HG03469 (cell line): ENCODE measurements around the gene FGF8.

Source experiments
- ATAC-seq: cut with Tn5 transposase; IDR thresholded peaks from one replicate; pipeline ENCODE4 v1.9.1; 2021; ENCODE audit warnings: mild to moderate bottlenecking, moderate library complexity, moderate number of reproducible peaks; ENCODE audit not compliant: unreplicated experiment

FGF8 gene

GRCh38 chr10:101744267-101744666 is 31.6 kb downstream of the FGF8 start:
- ATAC-seq: no peak

GRCh38 chr10:101741938-101742337 is 34.0 kb downstream of the FGF8 start:
- no peak for ATAC-seq

DNA sequence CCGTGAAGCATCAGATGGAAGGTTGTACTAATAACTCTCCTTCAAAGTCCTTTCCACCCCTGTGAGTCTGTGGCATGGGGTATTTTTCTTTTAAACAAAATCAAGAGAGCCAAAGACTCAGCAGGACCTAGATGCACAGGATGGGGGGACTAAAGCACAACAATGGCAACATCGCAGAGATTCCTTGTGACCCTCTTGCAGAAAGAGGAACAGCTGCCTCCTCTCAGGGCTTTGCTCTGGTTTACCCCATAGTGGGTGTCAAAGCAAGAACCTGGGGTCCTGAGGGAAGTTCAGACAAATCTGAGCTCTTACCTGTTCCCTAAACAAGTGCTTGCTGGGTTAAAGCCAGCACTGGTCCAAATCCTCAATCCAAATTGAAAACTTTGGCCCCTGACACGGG is 39.2 kb downstream of the FGF8 start:
- no peak for ATAC-seq

DNA sequence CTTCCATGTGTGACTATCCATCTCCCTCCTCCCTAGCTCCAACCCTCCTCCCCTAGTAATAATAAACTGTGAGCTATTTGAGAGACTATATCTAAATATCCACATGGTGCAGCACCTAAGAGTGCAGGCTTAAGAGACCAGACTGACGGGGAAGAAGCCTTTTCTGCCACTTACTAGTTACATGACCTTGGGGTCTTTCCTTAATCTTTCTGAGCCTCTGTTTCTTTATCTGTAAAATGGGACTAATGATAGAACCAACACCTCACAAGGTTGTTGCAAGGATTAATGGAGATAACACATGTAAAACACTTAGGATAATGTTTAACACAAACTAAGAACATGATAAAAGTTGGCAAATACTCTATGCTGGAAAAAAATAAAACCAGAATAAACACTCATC is 43.8 kb downstream of the FGF8 start:
- no peak for ATAC-seq

- no peak for ATAC-seq
Observed at GRCh38 chr10:101726115-101726387, 49.9 kb downstream of the FGF8 start.

DNA sequence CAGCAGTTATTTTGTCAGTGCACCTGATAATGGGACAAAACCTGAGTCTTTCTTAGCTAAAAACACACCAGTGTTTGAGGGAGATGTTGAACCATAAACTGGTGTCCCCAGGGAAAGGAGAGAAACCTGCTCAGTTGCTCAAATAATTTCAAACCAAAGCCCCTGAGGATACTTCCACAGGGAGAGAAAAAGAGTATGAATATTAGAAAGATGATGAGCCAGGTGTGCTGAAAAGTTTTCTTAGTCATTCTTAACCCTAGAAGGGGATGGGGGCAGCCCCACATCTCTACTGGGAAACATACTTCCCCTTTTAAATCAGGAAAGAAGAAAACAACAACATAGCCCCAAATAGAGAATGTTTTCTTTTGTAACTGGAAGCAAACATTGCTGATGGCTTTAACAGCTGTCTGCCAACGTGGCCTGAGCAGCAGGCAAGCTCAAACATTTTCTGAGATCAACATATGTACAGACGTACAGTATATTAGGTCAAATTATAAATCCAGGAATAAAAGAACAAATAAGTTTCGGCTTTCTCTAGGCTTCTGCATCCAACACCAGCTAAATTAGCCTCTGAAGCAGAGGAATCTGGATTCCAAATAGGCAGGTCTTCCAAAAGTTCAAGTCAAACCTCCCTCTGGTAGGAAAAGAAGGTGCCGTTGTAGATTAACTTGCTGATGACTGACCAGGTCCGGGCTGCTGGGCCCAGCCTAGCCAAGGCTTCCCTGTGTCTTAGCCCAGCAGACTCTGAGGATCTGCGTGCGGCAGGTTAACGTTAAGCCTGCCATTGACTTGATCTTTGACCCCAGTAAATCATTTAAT is 50.4 kb downstream of the FGF8 start:
- no peak for ATAC-seq

- ATAC-seq: no peak
Observed at GRCh38 chr10:101724446-101724845, 51.5 kb downstream of the FGF8 start.

DNA sequence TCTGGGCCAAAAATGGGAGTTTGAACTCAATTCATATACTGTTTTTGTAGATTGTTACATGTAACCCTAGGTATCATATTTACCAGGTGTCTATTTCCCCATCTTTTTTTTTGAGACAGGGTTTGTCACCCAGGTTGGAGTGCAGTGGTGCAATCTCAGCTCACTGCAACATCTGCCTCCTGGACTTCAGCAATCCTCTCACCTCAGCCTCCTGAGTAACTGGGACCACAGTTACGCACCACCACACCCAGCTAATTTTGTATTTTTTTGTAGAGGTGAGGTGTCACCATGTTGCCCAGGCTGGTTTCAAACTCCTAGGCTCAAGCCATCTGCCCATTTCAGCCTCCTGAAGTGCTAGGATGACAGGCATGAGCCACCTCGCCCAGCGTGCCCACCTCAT is 52.7 kb downstream of the FGF8 start:
- no peak for ATAC-seq

DNA sequence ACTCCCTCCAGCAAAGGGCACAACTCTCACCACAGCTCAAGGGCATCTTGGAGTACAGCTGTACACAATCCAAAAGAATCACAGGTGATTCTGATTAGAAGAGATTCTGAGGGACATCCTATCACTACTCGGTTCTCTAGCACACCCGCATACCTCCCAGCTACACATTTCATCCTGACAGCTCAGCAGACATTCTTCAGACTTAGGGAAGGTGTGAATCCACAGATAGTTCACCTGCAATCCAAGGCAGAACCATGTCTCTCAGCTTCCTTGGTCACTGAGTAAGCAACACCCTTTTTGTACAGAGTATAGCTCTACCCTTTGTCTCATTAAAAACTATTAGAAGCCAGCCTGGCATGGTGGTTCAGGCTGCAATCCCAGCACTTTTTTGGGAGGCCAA is 54.1 kb downstream of the FGF8 start:
- ATAC-seq: no peak

GRCh38 chr10:101720606-101721230 is 55.2 kb downstream of the FGF8 start:
- no peak for ATAC-seq
